ENCODE results near the gene VAV1. TPM values are rescaled to one million over a fixed set of nuclear protein-coding genes. Genes with fewer than 3 reads are reported as not detected.

The VAV1 gene
- total and polyA plus RNA-seq, 9 of the 15 experiments (the other 6 are each of a cell fraction or from before 2014, with no cell fraction given): 0.46 to 20.1 (median 11.1) TPM

DNA sequence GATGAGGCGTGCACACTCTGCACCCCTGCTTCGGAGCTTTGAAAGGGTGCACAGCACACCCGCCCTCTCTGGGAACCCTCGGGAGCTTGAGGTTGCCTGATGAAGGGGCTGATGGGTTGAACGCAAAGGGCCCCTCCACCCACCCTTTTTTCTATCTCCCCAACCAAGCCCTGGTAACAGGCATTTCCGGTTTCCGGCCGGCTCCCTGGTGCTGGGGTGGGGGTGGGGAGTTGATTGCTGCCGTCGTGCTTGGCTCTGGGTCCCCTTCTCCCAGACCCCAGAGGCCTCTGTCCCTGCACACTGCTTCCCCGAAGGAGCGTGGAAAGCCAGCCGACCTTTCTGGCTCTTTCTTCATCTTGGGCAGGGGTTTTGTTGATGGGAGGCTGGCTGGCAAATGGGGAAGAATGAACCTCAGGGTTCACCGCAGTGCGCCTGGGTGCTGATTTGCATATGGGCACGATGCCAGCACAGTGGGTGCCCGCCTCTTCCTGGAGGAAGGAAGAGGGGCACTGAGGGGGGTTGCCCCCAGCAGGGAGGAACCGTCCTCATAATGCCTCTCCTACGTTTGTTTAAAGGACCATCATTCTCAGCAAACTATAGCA lies 29.1 kb downstream of the VAV1 start (continued):
- TF ChIP-seq, protein P1, sequence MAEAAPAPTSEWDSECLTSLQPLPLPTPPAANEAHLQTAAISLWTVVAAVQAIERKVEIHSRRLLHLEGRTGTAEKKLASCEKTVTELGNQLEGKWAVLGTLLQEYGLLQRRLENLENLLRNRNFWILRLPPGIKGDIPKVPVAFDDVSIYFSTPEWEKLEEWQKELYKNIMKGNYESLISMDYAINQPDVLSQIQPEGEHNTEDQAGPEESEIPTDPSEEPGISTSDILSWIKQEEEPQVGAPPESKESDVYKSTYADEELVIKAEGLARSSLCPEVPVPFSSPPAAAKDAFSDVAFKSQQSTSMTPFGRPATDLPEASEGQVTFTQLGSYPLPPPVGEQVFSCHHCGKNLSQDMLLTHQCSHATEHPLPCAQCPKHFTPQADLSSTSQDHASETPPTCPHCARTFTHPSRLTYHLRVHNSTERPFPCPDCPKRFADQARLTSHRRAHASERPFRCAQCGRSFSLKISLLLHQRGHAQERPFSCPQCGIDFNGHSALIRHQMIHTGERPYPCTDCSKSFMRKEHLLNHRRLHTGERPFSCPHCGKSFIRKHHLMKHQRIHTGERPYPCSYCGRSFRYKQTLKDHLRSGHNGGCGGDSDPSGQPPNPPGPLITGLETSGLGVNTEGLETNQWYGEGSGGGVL (CRISPR knock-in tag; IDR thresholded peaks at IDR 0.05): no peak
- TF ChIP-seq ZNF778 (CRISPR knock-in tag; IDR thresholded peaks at IDR 0.05) (no peak), TAL1 (IDR thresholded peaks at IDR 0.05) (no peak), NFRKB (IDR thresholded peaks at IDR 0.05; ENCODE audit: low read depth) (peak; percentile 71; the same call in 1 of the 2 replicates), ELF4 (CRISPR knock-in tag; IDR thresholded peaks at IDR 0.05) (peak; percentile 76), ETV6 (IDR thresholded peaks at IDR 0.05; ENCODE audit: borderline replicate concordance in 1 of 2, low read depth in 2 of 2, low read length in 1 of 2) (no peak), ETV6 (CRISPR knock-in tag; IDR thresholded peaks at IDR 0.05; ENCODE audit: borderline replicate concordance) (no peak), ZNF134 (CRISPR knock-in tag; conservative IDR thresholded peaks at IDR 0.05) (no peak), ZNF121 (CRISPR knock-in tag; conservative IDR thresholded peaks at IDR 0.05) (no peak), SMAD4 (CRISPR knock-in tag; conservative IDR thresholded peaks at IDR 0.05) (0 out of 2 replicates have a peak, but pooled peaks have one; percentile 54), BRF1 (IDR thresholded peaks at IDR 0.05; ENCODE audit: borderline replicate concordance, extremely low read depth, insufficient read length) (no peak), ZKSCAN3 (CRISPR knock-in tag; IDR thresholded peaks at IDR 0.05) (no peak)
- TF ChIP-seq, protein P2, sequence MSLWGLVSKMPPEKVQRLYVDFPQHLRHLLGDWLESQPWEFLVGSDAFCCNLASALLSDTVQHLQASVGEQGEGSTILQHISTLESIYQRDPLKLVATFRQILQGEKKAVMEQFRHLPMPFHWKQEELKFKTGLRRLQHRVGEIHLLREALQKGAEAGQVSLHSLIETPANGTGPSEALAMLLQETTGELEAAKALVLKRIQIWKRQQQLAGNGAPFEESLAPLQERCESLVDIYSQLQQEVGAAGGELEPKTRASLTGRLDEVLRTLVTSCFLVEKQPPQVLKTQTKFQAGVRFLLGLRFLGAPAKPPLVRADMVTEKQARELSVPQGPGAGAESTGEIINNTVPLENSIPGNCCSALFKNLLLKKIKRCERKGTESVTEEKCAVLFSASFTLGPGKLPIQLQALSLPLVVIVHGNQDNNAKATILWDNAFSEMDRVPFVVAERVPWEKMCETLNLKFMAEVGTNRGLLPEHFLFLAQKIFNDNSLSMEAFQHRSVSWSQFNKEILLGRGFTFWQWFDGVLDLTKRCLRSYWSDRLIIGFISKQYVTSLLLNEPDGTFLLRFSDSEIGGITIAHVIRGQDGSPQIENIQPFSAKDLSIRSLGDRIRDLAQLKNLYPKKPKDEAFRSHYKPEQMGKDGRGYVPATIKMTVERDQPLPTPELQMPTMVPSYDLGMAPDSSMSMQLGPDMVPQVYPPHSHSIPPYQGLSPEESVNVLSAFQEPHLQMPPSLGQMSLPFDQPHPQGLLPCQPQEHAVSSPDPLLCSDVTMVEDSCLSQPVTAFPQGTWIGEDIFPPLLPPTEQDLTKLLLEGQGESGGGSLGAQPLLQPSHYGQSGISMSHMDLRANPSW (CRISPR knock-in tag; IDR thresholded peaks at IDR 0.05): no peak
- TF ChIP-seq, protein P3, sequence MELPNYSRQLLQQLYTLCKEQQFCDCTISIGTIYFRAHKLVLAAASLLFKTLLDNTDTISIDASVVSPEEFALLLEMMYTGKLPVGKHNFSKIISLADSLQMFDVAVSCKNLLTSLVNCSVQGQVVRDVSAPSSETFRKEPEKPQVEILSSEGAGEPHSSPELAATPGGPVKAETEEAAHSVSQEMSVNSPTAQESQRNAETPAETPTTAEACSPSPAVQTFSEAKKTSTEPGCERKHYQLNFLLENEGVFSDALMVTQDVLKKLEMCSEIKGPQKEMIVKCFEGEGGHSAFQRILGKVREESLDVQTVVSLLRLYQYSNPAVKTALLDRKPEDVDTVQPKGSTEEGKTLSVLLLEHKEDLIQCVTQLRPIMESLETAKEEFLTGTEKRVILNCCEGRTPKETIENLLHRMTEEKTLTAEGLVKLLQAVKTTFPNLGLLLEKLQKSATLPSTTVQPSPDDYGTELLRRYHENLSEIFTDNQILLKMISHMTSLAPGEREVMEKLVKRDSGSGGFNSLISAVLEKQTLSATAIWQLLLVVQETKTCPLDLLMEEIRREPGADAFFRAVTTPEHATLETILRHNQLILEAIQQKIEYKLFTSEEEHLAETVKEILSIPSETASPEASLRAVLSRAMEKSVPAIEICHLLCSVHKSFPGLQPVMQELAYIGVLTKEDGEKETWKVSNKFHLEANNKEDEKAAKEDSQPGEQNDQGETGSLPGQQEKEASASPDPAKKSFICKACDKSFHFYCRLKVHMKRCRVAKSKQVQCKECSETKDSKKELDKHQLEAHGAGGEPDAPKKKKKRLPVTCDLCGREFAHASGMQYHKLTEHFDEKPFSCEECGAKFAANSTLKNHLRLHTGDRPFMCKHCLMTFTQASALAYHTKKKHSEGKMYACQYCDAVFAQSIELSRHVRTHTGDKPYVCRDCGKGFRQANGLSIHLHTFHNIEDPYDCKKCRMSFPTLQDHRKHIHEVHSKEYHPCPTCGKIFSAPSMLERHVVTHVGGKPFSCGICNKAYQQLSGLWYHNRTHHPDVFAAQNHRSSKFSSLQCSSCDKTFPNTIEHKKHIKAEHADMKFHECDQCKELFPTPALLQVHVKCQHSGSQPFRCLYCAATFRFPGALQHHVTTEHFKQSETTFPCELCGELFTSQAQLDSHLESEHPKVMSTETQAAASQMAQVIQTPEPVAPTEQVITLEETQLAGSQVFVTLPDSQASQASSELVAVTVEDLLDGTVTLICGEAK (IDR thresholded peaks at IDR 0.05): peak; percentile 74
- TF ChIP-seq, protein P3 (CRISPR knock-in tag; IDR thresholded peaks at IDR 0.05): no peak

All from K562 (cell line).